ENCODE results near the gene AGPAT2. TPM values are rescaled to one million over a fixed set of nuclear protein-coding genes. Genes with fewer than 3 reads are reported as not detected.
A peak's percentile ranks its signal among the peaks of the same experiment; 100 is the strongest.

AGPAT2 gene
- 46.5 and 51.3 TPM in 2 replicates for total RNA-seq (2014; rRNA removed; shearing (Covaris generic))

DNA sequence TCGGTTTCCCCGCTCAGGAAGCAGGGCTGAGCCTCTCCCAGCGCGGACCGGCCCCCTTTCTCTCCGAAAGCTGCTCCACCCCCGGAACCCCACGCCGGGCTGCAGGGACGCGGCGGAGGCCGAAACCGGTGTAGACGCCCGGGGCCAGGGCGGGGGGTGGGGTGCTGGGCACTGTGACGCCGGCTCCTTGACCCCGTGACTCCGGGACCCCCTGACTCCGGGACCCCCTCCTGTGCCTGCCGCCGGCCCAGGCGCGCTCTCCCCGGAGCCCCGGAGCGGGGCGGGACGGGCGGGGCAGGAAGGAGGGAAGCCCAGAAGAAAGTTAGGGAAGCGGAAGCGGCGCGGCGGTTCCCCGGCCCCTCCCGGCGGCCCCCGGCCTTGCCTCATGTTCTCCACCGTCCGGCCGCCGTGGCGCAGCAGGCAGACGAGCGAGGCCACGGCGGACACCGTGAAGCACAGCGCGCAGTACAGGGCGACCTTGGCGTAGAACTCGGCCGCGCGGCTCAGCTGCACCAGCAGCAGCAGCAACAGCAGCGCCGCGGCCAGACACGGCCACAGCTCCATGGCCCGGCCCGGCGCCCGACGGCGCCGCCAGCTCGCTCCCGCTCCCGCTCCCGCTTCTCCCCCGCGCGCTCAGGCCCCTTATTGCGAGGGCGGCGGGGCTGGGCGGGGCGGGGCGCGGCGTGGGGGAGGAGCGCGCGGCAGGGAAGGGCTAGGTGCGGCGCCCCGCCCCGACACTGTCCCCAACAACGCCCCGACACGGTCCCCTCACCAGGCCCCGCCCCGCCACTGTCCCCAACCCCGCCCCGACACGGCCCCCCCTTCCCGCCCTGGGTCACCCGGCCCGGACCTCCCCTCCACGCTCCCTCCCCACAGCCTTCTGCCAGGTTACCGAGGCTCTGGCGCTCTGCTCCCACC is at the start of gene AGPAT2:
TSS of gene AGPAT2 (minus strand) at position 664 of the 918 bp plus-strand sequence. CDS start at position 564, 100 bp downstream.
- DNase-seq (ENCODE audit: low read depth) = peak; percentile 82

DNA sequence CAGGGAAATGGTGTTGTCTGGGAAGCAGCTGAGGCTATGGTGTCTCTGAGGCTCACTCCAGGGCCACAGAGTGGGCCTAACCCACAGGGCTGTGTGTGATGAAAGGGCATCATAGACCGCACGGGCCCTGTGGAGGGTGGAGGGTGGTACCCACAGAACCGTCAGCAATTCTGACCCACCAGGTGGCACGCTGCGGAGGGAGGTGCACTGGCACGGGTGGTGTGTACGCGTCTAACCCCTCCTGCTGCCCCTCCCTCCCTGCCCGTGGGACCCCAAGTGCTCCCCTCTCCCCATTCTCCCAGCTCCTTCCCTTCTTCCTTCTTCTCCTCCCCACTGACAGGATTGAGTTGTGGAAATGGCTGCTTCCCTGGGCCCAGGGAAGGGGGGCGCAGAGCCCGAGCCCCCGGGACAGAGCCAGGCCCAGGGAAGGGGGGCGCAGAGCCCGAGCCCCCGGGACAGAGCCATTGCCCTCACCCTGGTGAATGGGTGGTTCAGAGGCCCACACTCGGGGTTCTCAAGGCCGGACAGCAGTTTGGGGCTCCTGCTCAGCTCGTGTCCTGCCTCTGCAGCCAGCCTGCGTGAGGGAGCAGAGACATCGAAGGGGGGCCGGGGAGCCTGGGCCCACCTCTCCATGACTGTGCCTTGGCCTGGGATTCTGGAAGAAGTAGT is 48.7 kb upstream of the AGPAT2 start:
- DNase-seq (ENCODE audit: low read depth) = no peak

DNA sequence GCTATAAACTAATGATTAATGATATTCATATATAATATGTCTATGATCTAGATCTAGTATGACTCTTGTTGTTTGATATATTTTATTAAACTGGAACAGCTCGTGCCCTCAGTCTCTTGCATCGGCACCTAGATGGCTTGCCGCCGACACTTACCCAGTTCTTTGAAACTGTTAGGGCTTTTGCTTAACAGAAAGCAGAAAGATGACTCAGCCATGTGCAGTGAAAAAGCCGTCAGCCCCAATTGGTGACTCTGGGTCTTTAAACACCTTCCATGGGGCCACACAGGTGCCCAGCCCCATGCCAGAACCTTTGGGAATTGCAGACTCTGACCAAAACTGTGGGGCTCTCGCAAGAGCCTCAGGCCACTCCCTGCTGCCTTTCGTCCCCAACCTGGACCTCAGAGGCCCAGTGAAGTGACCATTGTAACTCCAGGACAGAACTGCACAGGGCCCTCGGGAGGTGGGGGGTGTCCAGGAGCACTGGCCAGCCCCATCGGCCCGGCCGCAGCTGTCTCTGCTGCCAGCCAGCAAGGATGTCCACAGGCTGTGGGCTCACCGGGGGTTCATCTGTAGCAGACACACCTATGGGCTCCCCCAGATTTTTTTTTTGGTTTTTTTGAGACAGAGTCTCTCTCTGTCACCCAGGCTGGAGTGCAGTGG is 47.7 kb upstream of the AGPAT2 start:
- DNase-seq (ENCODE audit: low read depth) = no peak

DNA sequence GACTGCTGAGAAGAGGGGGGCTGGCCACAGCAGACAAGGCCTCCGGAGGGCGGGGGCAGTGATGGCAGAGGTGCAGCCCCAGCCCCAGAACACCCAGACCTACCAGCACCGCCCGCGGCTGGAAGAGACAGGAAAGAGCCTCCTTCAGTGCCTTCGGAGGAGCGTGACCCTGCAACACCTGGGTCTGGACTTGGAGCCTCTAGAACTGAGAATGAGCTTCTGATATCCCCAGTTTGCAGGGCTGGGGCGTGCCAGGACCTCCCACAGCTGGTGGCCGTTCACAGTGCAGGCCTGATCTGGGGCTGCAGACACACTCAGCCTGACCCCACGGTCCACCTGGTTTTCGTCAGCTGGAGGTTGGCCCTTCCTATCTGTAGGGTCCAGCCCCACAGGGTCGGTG is 46.4 kb upstream of the AGPAT2 start:
- no peak for DNase-seq (ENCODE audit: low read depth)

GRCh38 chr9:136732444-136733178 is 45.4 kb upstream of the AGPAT2 start:
- DNase-seq (ENCODE audit: low read depth) = no peak

DNA sequence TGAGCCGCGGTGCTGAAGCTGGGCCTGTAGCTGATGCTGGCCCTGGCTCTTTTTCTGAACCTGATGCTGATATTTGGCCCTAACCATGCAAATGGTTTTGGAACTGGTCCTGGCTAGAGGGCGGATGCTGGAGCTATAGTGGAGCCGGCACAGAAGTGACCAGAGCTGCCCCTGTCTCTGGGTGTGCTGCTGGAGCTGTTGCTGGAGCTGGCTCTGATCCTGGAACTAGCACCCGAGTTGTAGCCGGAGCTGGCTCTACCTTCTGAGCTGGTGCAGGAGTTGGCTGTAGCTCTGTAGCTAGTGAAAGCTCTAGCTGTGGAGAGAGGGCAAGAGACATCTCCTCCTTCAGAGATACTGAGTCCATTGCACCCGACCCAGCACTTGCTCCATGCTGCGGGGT is 42.7 kb upstream of the AGPAT2 start:
- DNase-seq (ENCODE audit: low read depth) = no peak

- DNase-seq (ENCODE audit: low read depth) = no peak
Measured at GRCh38 chr9:136729144-136729543, 41.9 kb upstream of the AGPAT2 start.

- DNase-seq (ENCODE audit: low read depth) = peak; percentile 58
Measured at GRCh38 chr9:136728548-136729123, 41.4 kb upstream of the AGPAT2 start.

DNA sequence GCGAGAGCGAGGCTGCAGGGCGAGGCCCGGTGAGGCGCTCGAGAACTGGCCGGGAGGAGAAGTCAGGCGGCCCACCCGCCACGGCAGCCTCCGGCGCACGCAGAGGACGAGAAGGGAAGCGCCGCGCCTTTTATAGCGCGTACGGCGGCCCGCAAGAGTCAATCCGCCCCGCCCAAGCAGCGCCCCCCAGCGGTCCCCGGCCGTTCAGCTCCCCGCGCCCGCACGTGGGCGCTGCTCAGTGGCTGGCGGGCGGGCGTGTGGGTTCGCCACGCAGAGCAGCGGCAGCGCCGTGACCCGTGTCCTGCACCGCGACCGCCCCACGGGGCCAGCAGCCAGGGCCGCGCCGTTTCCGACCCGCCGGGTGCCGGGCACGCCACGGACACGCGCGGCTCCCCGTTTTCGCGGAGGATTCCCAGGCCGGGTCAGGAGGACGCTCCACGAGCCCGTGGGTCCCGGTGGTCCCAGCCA is 40.9 kb upstream of the AGPAT2 start:
- peak; percentile 95 for DNase-seq (ENCODE audit: low read depth)

- DNase-seq (ENCODE audit: low read depth) = no peak
Measured at GRCh38 chr9:136726631-136727191, 39.5 kb upstream of the AGPAT2 start.

DNA sequence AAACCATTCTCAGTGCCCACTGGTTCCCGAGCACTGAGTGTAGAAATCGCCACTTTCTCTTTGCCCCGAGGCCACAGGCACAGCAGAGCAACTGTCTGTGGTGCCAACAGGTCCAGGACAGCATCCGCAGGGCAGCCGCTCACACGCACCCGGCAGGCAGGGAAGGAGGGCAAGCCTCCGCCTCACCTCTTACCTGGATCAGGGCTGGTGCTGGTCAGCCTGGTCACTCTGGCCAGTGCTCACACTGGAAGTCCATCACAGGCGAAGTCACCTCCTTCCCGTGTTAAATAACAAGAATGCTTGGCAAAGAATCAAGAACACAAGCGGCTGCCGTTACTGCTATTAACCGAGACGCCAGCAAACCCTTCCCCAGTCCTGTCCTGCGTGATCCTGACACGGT is 38.9 kb upstream of the AGPAT2 start:
- no peak for DNase-seq (ENCODE audit: low read depth)

- DNase-seq (ENCODE audit: low read depth) = peak; percentile 44
Measured at GRCh38 chr9:136725612-136726011, 38.4 kb upstream of the AGPAT2 start.

DNA sequence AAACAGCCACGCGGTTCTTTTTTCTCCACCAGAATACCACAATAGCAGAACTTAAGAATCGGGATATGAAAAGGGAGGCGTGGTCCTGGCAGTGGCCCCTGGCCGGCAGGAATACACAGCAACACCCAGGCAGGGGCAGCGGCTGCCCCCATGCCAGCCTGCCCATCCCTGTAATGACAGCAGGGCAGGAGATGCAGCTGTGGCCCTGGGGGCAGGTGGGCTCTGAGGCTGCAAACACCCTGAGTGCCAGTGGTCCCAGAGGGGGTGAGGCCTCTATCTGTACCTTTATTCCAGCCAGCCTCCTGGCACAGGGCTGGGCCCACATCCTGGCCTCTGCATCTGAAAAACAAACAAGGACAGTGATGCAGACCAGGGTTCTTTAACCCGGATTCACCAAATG is 37.5 kb upstream of the AGPAT2 start:
- DNase-seq (ENCODE audit: low read depth) = no peak

GRCh38 chr9:136723989-136724388 is 36.7 kb upstream of the AGPAT2 start:
- DNase-seq (ENCODE audit: low read depth) = no peak

- no peak for DNase-seq (ENCODE audit: low read depth)
Measured at GRCh38 chr9:136723362-136723976, 36.2 kb upstream of the AGPAT2 start.

- peak; percentile 50 for DNase-seq (ENCODE audit: low read depth)
Measured at GRCh38 chr9:136722969-136723356, 35.7 kb upstream of the AGPAT2 start.

DNA sequence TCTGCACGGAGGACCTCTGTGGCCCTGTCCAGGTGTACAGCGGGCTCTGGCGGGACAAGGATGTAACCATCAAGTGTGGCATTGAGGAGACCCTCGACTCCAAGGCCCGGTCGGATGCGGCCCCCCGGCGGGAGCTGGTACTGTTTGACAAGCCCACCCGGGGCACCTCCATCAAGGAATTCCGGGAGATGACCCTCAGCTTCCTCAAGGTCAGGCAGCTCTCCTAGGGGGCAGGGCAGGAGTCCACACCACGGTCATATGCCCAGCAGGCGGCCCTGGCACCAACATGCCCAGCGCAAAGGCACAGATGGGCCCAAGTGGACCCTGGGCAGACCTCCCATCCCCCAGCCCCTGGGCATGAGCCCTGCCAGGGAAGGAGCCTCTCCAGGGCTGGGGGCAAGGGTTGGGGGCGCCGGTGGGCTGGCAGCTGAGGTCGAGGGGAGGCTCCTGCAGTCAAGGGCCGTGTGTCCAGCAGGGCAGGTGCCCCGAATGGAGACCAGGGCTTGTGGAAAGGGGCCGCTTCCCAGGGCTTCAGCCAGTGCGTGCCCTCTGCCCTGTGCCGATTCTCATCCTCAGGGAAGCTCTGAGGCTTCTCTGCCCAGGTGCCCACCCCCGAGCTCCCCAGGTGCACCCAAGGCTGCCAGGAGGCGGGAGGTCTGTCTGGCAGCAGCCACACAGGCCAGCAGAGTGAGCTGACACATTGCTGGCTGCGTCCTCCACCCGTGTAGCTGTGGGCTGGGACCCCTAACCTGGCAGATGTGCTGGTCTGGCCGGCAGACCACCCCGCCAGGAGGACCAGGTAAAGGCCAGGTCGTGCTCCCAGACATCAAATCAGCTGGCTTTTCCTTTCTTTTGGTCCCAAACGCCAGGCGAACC is 35.1 kb upstream of the AGPAT2 start:
- no peak for DNase-seq (ENCODE audit: low read depth)

- DNase-seq (ENCODE audit: low read depth) = peak; percentile 87
Measured at GRCh38 chr9:136721339-136722092, 34.3 kb upstream of the AGPAT2 start.

DNA sequence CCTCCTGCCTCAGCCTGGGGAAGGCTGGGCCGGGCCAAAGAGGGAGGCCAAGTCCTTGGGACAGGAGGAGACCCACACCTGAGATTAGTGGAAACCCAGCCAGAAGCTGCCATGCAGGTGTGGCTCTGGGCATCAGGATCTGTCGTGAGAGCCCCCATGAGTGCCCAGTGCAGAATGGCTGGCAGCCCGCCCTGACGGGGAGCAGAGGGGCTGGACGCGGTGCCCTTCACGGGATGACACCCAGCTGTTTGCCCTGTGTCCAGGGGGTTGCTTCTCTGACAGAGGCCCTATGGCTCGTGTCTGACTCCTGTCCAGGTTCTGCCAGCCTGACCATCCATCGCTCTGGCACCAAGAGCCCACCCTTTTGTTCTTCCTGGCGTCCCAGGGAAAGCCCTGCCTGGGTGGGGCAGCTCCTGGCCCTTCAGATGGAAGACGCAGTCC is 33.7 kb upstream of the AGPAT2 start:
- no peak for DNase-seq (ENCODE audit: low read depth)
